ENCODE data around the gene PHF2.

PHF2 gene

DNA sequence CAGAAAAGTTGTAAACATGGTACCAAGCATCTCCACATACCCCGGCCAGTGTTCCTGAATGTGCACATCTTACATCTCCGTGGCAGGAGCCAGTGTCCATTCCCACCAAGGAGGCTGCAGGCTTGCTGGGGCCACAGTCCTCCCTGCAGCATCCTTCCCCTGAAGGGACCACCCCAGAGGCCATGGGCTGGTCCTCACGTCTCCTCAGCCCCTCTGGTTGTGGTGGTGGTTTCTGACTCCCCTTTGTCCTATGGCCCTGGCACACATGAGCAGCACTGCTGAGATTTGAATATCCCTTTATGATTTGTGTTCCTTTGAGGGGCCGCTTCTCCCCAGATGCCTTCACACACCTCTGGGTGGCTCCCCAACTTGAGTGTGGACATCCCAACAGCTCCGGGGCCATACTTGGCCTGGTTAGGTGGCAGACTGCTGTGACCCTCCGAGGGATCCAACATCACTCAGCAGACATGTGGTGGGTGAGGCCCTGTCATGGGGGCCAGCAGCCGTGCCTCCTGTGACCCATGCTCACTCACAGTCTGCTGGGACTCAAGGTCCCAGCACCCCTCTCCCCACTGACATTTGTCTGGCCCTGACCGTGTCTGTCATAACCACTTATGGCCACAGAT is 14.3 kb downstream of the PHF2 start:
- Mint-ChIP-seq H3K4me3 (no peak overlapping the region), H3K9me3 (no peaks in the 10 kb centered on the region), H3K27ac (peak overlapping the region; percentile 39 to 59 (median 49)), H3K36me3 (ENCODE audit: low read depth) (no peaks in the 10 kb centered on the region), H3K27me3 (ENCODE audit: low read depth) (no peaks in the 10 kb centered on the region), H3K4me1 (peaks cover 27% of the 10 kb centered on the region)
- TF ChIP-seq, protein P1, sequence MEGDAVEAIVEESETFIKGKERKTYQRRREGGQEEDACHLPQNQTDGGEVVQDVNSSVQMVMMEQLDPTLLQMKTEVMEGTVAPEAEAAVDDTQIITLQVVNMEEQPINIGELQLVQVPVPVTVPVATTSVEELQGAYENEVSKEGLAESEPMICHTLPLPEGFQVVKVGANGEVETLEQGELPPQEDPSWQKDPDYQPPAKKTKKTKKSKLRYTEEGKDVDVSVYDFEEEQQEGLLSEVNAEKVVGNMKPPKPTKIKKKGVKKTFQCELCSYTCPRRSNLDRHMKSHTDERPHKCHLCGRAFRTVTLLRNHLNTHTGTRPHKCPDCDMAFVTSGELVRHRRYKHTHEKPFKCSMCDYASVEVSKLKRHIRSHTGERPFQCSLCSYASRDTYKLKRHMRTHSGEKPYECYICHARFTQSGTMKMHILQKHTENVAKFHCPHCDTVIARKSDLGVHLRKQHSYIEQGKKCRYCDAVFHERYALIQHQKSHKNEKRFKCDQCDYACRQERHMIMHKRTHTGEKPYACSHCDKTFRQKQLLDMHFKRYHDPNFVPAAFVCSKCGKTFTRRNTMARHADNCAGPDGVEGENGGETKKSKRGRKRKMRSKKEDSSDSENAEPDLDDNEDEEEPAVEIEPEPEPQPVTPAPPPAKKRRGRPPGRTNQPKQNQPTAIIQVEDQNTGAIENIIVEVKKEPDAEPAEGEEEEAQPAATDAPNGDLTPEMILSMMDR (IDR thresholded peaks at IDR 0.05; ENCODE audit: unreplicated experiment in 3 of 3) = no peak

GRCh38 chr9:93591301-93592007 is 15.1 kb downstream of the PHF2 start:
- TF ChIP-seq, protein P1 (IDR thresholded peaks at IDR 0.05; ENCODE audit: unreplicated experiment in 3 of 3) = no peak
- no peaks in the 10 kb centered on the region for H3K36me3 Mint-ChIP-seq (ENCODE audit: low read depth)
- peaks cover 27% of the 10 kb centered on the region for H3K4me1 Mint-ChIP-seq
- H3K27me3 Mint-ChIP-seq (ENCODE audit: low read depth) = no peaks in the 10 kb centered on the region
- peak overlapping the region in 2 of 3 experiments; percentile 33 to 39 for H3K27ac Mint-ChIP-seq
- H3K4me3 Mint-ChIP-seq = no peak overlapping the region
- no peaks in the 10 kb centered on the region for H3K9me3 Mint-ChIP-seq

- H3K4me1 Mint-ChIP-seq = peaks cover 27% of the 10 kb centered on the region
These were observed 15.7 kb downstream of the PHF2 start for GRCh38 chr9:93592008-93592642.

GRCh38 chr9:93592643-93593021 is 16.2 kb downstream of the PHF2 start:
- no peaks in the 10 kb centered on the region for H3K36me3 Mint-ChIP-seq (ENCODE audit: low read depth)
- no peak overlapping the region for H3K4me3 Mint-ChIP-seq
- no peaks in the 10 kb centered on the region for H3K9me3 Mint-ChIP-seq
- H3K4me1 Mint-ChIP-seq = peaks cover 27% of the 10 kb centered on the region
- H3K27me3 Mint-ChIP-seq (ENCODE audit: low read depth) = no peaks in the 10 kb centered on the region
- H3K27ac Mint-ChIP-seq = no peak overlapping the region
- TF ChIP-seq, protein P1 (IDR thresholded peaks at IDR 0.05; ENCODE audit: unreplicated experiment in 3 of 3) = no peak

More at GRCh38 chr9:93592008-93592642, 15.7 kb downstream of the PHF2 start:
- no peaks in the 10 kb centered on the region for H3K9me3 Mint-ChIP-seq
- H3K27ac Mint-ChIP-seq = no peak overlapping the region
- no peaks in the 10 kb centered on the region for H3K27me3 Mint-ChIP-seq (ENCODE audit: low read depth)
- H3K36me3 Mint-ChIP-seq (ENCODE audit: low read depth) = no peaks in the 10 kb centered on the region
- TF ChIP-seq, protein P1 (IDR thresholded peaks at IDR 0.05; ENCODE audit: unreplicated experiment in 3 of 3) = no peak
- no peak overlapping the region for H3K4me3 Mint-ChIP-seq

DNA sequence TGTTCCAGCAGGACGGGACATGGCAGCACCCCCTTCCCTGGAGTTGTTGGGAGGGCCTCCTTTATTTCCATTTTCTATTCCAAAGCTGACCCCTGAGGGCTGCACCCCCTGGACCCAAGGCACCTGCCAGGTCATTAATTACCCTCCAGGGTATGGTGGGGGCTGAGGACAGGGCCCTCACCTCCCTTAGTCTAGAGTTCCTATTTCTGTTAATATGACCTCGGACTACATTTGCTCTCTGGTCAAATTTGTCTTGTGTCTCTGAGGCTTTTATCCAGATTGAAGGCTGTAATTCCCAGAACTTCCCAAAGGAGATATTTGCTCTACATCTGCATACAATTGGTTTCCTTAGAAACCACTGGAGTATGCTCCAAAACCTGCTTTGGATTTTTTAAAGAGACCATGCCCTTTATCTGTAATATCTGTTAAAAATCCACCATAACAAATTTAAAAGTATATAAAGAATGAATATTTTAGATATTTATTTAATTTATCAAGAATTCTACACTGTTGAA is 16.8 kb downstream of the PHF2 start:
- H3K9me3 Mint-ChIP-seq = no peaks in the 10 kb centered on the region
- TF ChIP-seq, protein P1 (IDR thresholded peaks at IDR 0.05; ENCODE audit: unreplicated experiment in 3 of 3) = no peak

More for the DNA sequence above, 16.8 kb downstream of the PHF2 start:
- Mint-ChIP-seq H3K27me3 (ENCODE audit: low read depth) (no peaks in the 10 kb centered on the region), H3K36me3 (ENCODE audit: low read depth) (no peaks in the 10 kb centered on the region), H3K4me3 (no peak overlapping the region), H3K27ac (no peak overlapping the region), H3K4me1 (peaks cover 27% of the 10 kb centered on the region)
